ENCODE data around the gene PRAC2.

The PRAC2 gene

DNA sequence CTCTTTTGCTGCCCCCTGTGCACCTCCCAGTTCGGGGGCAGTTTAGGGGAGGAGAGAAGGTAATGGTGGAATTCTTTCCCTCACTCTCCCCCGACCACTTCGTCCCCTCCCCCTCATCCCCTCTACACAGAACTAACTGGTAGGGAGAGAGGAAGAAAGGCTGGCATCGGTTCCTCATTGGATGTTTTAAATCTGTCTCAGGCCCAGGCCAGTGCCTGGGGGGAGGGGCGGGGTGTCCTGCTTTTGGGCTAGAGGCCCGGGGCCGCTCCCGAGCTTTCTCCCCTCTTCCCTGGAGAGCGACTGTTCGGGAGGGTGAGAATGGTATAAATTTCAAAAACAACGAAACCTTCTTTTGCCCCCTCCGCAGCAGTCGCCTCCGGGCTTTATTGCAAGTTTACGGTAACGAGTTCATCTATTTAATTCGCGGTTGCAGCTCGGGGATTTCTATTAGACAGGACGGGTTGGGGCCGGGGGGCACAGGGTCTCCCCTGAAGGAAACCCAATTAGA lies at the start of gene PRAC2:
PRAC2 (plus strand) TSS at position 271 of the 508 bp plus-strand sequence. CDS start 1,226 bp downstream, outside the sequence.
- Histone ChIP-seq H3K9me3 (ENCODE audit: control insufficient read depth, insufficient read depth, low read length) (no peaks in the 10 kb centered on the region), H3K4me3 (ENCODE audit: low read length) (peak within 1 kb of the TSS; percentile 51), H3K9me2 (replicated peaks; ENCODE audit: control insufficient read depth, low read length) (no peaks in the 10 kb centered on the region), H3F3A (ENCODE audit: control insufficient read depth, insufficient read depth) (no peaks in the 10 kb centered on the region), H3K79me2 (ENCODE audit: control insufficient read depth, low read length) (no peaks in the 10 kb centered on the region), H3K4me1 (ENCODE audit: control insufficient read depth, low read length) (peaks cover 17% of the 10 kb centered on the region), H4K20me1 (ENCODE audit: control insufficient read depth, insufficient read depth, low read depth, low read length) (no peaks in the 10 kb centered on the region), H3K4me2 (ENCODE audit: low read length) (peak within 1 kb of the TSS; percentile 50), H3K27me3 (ENCODE audit: control insufficient read depth, low read length) (peaks cover 59% of the 10 kb centered on the region), H3K36me3 (ENCODE audit: control insufficient read depth, low read length) (no peaks in the 10 kb centered on the region), H3K27ac (ENCODE audit: low read depth, low read length) (no peak within 1 kb of the TSS)
- TF ChIP-seq CTCF (IDR thresholded peaks at IDR 0.05; ENCODE audit: low read depth, low read length, poor library complexity, severe bottlenecking) (no peak), EZH2phosphoT487 (IDR thresholded peaks at IDR 0.05; ENCODE audit: borderline replicate concordance, low read length) (no peak)

GRCh38 chr17:48676963-48677558 lies 45.9 kb upstream of the PRAC2 start:
- Histone ChIP-seq H4K20me1 (ENCODE audit: control insufficient read depth, insufficient read depth, low read depth, low read length) (no peaks in the 10 kb centered on the region), H3K36me3 (ENCODE audit: control insufficient read depth, low read length) (no peaks in the 10 kb centered on the region), H3K27ac (ENCODE audit: low read depth, low read length) (no peak overlapping the region), H3K4me2 (ENCODE audit: low read length) (no peak overlapping the region), H3K4me3 (ENCODE audit: low read length) (no peak overlapping the region), H3K4me1 (ENCODE audit: control insufficient read depth, low read length) (no peaks in the 10 kb centered on the region), H3K9me2 (replicated peaks; ENCODE audit: control insufficient read depth, low read length) (no peaks in the 10 kb centered on the region), H3K79me2 (ENCODE audit: control insufficient read depth, low read length) (no peaks in the 10 kb centered on the region), H3K9me3 (ENCODE audit: control insufficient read depth, insufficient read depth, low read length) (no peaks in the 10 kb centered on the region), H3K27me3 (ENCODE audit: control insufficient read depth, low read length) (peaks cover 32% of the 10 kb centered on the region), H3F3A (ENCODE audit: control insufficient read depth, insufficient read depth) (no peaks in the 10 kb centered on the region)
- TF ChIP-seq EZH2phosphoT487 (IDR thresholded peaks at IDR 0.05; ENCODE audit: borderline replicate concordance, low read length) (no peak), CTCF (IDR thresholded peaks at IDR 0.05; ENCODE audit: low read depth, low read length, poor library complexity, severe bottlenecking) (no peak)

DNA sequence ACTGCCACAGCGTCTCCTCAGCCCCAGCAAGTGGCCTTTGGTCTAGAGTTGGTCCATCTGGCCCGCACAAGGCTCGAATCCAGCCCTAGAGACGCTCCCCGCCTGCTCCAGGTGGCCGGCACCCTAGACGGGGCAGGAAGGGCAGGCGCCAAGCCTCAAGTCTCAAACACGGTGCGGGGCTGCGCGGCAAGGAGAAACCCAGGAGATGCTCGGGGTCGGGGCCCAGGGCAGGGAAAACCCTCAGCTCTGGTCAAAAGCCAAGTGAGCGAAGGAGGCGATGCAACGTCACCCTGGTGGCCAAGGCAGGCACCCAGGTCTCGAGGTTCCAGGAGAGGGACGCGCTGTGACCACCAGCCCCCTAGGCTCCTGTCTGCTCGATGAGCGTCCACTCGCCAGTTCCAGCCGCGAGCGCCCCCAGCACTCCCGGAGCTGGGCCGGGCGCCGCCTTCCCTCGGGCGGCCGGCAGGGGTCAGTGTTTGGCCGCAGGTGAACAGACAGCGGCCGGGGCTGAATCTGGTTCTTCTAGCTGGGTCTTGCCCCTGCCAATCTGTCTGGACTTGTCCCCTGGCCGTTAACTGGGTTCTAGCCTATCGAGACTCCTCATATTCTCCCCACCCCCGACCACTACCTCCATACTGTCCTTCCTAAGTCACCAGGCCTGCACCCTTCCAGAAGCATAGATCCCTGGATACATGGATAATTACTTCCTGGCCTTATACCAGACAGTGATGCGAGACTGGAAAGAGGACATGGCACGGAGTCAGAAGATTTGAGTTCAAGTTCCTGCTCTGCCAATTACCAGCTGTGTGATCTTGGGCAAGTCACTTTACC lies 44.6 kb upstream of the PRAC2 start:
- no peaks in the 10 kb centered on the region for H3K9me2 ChIP-seq (replicated peaks; ENCODE audit: control insufficient read depth, low read length)
- no peaks in the 10 kb centered on the region for H3K36me3 ChIP-seq (ENCODE audit: control insufficient read depth, low read length)
- H3F3A ChIP-seq (ENCODE audit: control insufficient read depth, insufficient read depth), result no peaks in the 10 kb centered on the region
- peaks cover 27% of the 10 kb centered on the region for H3K27me3 ChIP-seq (ENCODE audit: control insufficient read depth, low read length)
- H4K20me1 ChIP-seq (ENCODE audit: control insufficient read depth, insufficient read depth, low read depth, low read length), result no peaks in the 10 kb centered on the region
- H3K27ac ChIP-seq (ENCODE audit: low read depth, low read length), result no peak overlapping the region
- no peak overlapping the region for H3K4me2 ChIP-seq (ENCODE audit: low read length)
- TF ChIP-seq CTCF (IDR thresholded peaks at IDR 0.05; ENCODE audit: low read depth, low read length, poor library complexity, severe bottlenecking) (peak; percentile 90), EZH2phosphoT487 (IDR thresholded peaks at IDR 0.05; ENCODE audit: borderline replicate concordance, low read length) (no peak)
- H3K79me2 ChIP-seq (ENCODE audit: control insufficient read depth, low read length), result no peaks in the 10 kb centered on the region
- H3K9me3 ChIP-seq (ENCODE audit: control insufficient read depth, insufficient read depth, low read length), result no peaks in the 10 kb centered on the region
- no peaks in the 10 kb centered on the region for H3K4me1 ChIP-seq (ENCODE audit: control insufficient read depth, low read length)
- H3K4me3 ChIP-seq (ENCODE audit: low read length), result no peak overlapping the region

Measured in DOHH2 (cell line).